NB4 (cell line): ENCODE results near the gene SPP2.

ENCODE experiments used
- CTCF ChIP-seq: IDR thresholded peaks from one replicate; pipeline ENCODE4 v1.5.1; 2012; ENCODE audit warnings: low read depth, low read length
- POLR2A ChIP-seq: IDR thresholded peaks from 2 replicates; pipeline ENCODE4 v1.6.1; 2011; ENCODE audit warnings: mild to moderate bottlenecking; ENCODE audit not compliant: insufficient read length; ENCODE audit errors: extremely low read depth

DNA sequence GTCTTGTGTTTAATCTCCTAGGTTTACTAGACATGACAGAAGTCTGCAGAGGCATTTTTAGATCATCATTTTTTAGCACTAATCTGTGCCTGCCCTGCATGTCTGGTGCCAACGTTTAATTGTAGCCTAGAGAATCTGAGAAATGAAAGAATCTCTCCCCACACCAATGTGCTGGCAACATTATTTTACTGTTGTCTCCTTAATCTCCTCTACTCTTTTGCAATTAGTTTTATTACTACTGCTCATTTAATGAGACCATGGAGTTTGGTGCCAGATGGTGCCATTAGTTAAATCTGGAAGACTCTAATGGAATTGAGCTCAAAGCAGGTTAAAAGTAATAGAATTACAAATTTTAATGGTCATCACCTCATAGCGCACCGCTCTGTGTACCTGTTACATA lies 4.0 kb upstream of the SPP2 start:
- no peak for TF ChIP-seq CTCF
- TF ChIP-seq POLR2A = no peak
